Fibroblast of lung (primary cell): ENCODE measurements around the gene ATOH8. TPM values are rescaled to one million over a fixed set of nuclear protein-coding genes. Genes with fewer than 3 reads are reported as not detected.

Experiments used
- DNase-seq, 2 donors: peaks; one replicate each; pipeline versions ENCODE4 v3.0.0 to v3.0.0-alpha.2; 2010; ENCODE audit warnings: low read depth in 2 of 2
- H2AFZ ChIP-seq: 2 replicates; pipeline ENCODE4 v1.5.1; 2012; ENCODE audit warnings: low read length, control low read depth, inconsistent platforms
- H3K27ac ChIP-seq: 2 replicates; pipeline ENCODE4 v1.5.1; 2011; ENCODE audit warnings: low read length, control low read depth; ENCODE audit not compliant: insufficient read depth
- H3K27me3 ChIP-seq: 2 replicates; pipeline ENCODE4 v1.5.1; 2011; ENCODE audit warnings: mild to moderate bottlenecking, low read length; ENCODE audit not compliant: control insufficient read depth, insufficient read depth
- H3K36me3 ChIP-seq: 2 replicates; pipeline ENCODE4 v1.5.1; 2011; ENCODE audit warnings: low read length; ENCODE audit not compliant: control insufficient read depth, insufficient read depth
- H3K4me1 ChIP-seq: 2 replicates; pipeline ENCODE4 v1.5.1; 2011; ENCODE audit warnings: low read length; ENCODE audit not compliant: control insufficient read depth, insufficient read depth; ENCODE audit errors: extremely low read depth
- H3K4me2 ChIP-seq: 2 replicates; pipeline ENCODE4 v1.5.1; 2011; ENCODE audit warnings: low read length, control low read depth; ENCODE audit not compliant: insufficient read depth; ENCODE audit errors: extremely low read depth
- H3K4me3 ChIP-seq, 4 experiments: fragments of 200-600 bp in 1 of 4; sonication (generic) in 1 of 4; replicated peaks in 1 of 4; 2 replicates each; pipeline ENCODE4 v1.5.1; 2011 to 2016; ENCODE audit warnings: low read length in 4 of 4, low read depth in 3 of 4, mild to moderate bottlenecking in 3 of 4, control low read depth in 2 of 4, inconsistent platforms in 1 of 4, mixed read lengths in 1 of 4; ENCODE audit not compliant: insufficient read depth in 1 of 4; ENCODE audit errors: control extremely low read depth in 1 of 4
- H3K79me2 ChIP-seq: 2 replicates; pipeline ENCODE4 v1.5.1; 2012; ENCODE audit warnings: mild to moderate bottlenecking, low read length, inconsistent platforms; ENCODE audit not compliant: control insufficient read depth, insufficient read depth
- H3K9ac ChIP-seq: 2 replicates; pipeline ENCODE4 v1.5.1; 2011; ENCODE audit warnings: mild to moderate bottlenecking, low read length, control low read depth; ENCODE audit not compliant: insufficient read depth
- H3K9me3 ChIP-seq: 2 replicates; pipeline ENCODE4 v1.5.1; 2012; ENCODE audit warnings: low read depth, low read length; ENCODE audit not compliant: control insufficient read depth, insufficient read depth
- H4K20me1 ChIP-seq: 2 replicates; pipeline ENCODE4 v1.5.1; 2011; ENCODE audit warnings: low read length; ENCODE audit not compliant: control insufficient read depth, insufficient read depth; ENCODE audit errors: extremely low read depth
- EZH2 ChIP-seq: IDR thresholded peaks from 2 replicates; pipeline ENCODE4 v1.5.1; 2012; ENCODE audit warnings: low read length, control low read depth, mild to moderate bottlenecking; ENCODE audit errors: missing control alignments
- polyA plus RNA-seq, 2 donors: library from polyadenylated mRNA; depleted of rRNA in 1 of 2; stranded (reverse) in 1 of 2; unstranded in 1 of 2; fragments of >200 nt; gene quantifications; 2 replicates each; pipeline ENCODE4 v1.2.1, GENCODE V29; 2011 to 2012; ENCODE audit warnings: missing spikeins in 1 of 2
- total RNA-seq: library from RNA; depleted of rRNA; stranded (reverse); fragments of >200 nt; gene quantifications from 2 replicates; pipeline ENCODE4 v1.2.1, GENCODE V29; 2014
- TF ChIP-seq, protein P1 (sequence below), 2 donors: IDR thresholded peaks in 1 of 2; conservative IDR thresholded peaks in 1 of 2; 1 replicate in 1 of 2; 2 replicates in 1 of 2; pipeline ENCODE4 v1.5.1; 2011 to 2012; ENCODE audit warnings: low read length in 2 of 2, control low read depth in 1 of 2, inconsistent platforms in 1 of 2, low read depth in 1 of 2, mild to moderate bottlenecking in 1 of 2

The ATOH8 gene
- total and polyA plus RNA-seq, 2 donors (not counting 1 experiment from before 2014, with no cell fraction given) = 5.6 to 19.2 TPM

DNA sequence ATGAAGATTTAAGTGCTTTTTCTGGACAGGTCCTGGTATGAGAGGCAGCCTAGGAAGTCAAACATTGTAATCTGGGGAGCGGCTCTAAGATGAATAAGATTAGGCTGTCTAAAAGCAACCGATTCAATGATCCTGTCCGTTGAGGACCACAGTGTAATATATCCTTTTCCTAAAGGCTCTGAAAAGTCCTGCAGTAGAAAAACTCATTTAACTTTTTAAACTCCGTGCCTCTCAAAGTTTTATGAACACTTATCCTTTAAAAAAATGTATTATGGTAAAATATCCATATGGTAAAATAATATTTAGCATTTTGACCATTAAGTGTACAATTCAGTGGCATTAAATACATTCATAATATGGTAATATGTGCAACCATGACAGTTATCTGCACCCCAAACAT lies 39.8 kb downstream of the ATOH8 start:
- Histone ChIP-seq H3K9ac (no peak overlapping the region), H3K4me3 (no peak overlapping the region), H3K9me3 (no peaks in the 10 kb centered on the region), H3K27ac (no peak overlapping the region), H3K27me3 (no peaks in the 10 kb centered on the region), H3K36me3 (peaks cover 2% of the 10 kb centered on the region), H3K4me1 (peaks cover 25% of the 10 kb centered on the region), H3K4me2 (no peak overlapping the region), H4K20me1 (no peaks in the 10 kb centered on the region), H3K79me2 (no peaks in the 10 kb centered on the region), H2AFZ (no peak overlapping the region)
- DNase-seq = no peak
- no peak for TF ChIP-seq EZH2
- TF ChIP-seq, protein P1, sequence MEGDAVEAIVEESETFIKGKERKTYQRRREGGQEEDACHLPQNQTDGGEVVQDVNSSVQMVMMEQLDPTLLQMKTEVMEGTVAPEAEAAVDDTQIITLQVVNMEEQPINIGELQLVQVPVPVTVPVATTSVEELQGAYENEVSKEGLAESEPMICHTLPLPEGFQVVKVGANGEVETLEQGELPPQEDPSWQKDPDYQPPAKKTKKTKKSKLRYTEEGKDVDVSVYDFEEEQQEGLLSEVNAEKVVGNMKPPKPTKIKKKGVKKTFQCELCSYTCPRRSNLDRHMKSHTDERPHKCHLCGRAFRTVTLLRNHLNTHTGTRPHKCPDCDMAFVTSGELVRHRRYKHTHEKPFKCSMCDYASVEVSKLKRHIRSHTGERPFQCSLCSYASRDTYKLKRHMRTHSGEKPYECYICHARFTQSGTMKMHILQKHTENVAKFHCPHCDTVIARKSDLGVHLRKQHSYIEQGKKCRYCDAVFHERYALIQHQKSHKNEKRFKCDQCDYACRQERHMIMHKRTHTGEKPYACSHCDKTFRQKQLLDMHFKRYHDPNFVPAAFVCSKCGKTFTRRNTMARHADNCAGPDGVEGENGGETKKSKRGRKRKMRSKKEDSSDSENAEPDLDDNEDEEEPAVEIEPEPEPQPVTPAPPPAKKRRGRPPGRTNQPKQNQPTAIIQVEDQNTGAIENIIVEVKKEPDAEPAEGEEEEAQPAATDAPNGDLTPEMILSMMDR (conservative IDR thresholded peaks at IDR 0.05 in 1 of 2, IDR thresholded peaks at IDR 0.05 in 1 of 2; ENCODE audit: low read depth in 1 of 2, low read length in 2 of 2) = no peak

DNA sequence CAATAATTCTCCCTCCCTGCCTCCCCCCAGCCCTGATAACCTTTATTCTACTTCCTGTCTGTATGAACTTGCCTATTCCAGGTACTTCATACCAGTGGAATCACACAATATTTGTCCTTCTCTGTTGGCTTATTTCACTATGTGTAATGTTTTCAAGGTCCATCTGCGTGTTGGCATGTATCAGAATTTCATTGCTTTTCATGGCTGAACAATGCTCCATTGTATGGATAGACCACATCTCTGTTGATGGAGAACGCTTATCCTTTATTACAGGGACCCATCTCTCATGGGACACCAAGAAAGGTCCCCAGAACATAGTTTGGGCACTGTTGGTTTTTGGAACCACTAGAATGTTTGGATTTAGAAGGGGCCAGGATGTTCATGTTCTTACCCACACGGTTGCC lies 40.2 kb downstream of the ATOH8 start:
- H3K4me3 ChIP-seq = no peak overlapping the region
- no peaks in the 10 kb centered on the region for H4K20me1 ChIP-seq
- DNase-seq = no peak
- H3K36me3 ChIP-seq = peaks cover under 1% of the 10 kb centered on the region
- H3K79me2 ChIP-seq = no peaks in the 10 kb centered on the region
- no peak overlapping the region for H3K9ac ChIP-seq
- no peaks in the 10 kb centered on the region for H3K27me3 ChIP-seq
- no peak overlapping the region for H3K4me2 ChIP-seq
- H3K27ac ChIP-seq = no peak overlapping the region
- H3K4me1 ChIP-seq = peaks cover 25% of the 10 kb centered on the region
- no peak for TF ChIP-seq EZH2
- TF ChIP-seq, protein P1 (conservative IDR thresholded peaks at IDR 0.05 in 1 of 2, IDR thresholded peaks at IDR 0.05 in 1 of 2; ENCODE audit: low read depth in 1 of 2, low read length in 2 of 2) = no peak
- H2AFZ ChIP-seq = no peak overlapping the region
- H3K9me3 ChIP-seq = no peaks in the 10 kb centered on the region

DNA sequence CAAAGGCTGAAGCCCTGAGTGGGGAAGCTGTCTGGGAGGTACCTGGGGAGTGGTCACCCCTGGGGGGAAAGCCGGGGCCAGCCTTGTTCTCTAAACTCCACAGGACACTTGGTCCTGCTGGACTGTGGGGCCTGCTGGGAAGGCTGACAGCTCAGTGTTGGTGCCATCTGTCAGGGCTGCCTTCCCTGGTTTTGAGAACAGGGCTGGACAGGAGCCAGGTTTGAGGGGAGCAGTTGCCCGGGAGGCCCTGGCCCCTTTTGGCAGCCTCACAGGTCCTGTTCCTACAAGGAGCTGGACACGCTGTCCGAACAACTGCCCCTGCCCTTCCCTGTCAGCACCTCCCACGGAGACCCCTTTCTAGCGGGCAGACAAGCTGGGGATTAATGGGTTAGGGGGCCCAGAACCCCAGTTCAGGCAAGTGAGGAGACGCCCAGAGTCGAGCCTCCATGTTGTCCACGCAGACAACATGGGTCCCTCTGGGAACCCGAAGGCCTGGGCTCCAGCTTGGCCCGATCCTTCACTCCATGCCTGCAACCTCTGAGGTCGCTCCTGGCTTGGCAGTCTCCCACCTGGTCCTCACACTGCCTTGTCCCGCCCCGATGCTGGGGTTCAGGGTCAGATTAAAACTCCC lies 40.8 kb downstream of the ATOH8 start:
- Histone ChIP-seq H2AFZ (no peak overlapping the region), H4K20me1 (no peaks in the 10 kb centered on the region), H3K27ac (no peak overlapping the region), H3K9me3 (no peaks in the 10 kb centered on the region), H3K79me2 (no peaks in the 10 kb centered on the region), H3K4me1 (peaks cover 25% of the 10 kb centered on the region), H3K4me2 (no peak overlapping the region), H3K27me3 (no peaks in the 10 kb centered on the region), H3K36me3 (no peaks in the 10 kb centered on the region), H3K4me3 (no peak overlapping the region), H3K9ac (no peak overlapping the region)
- no peak for TF ChIP-seq EZH2
- TF ChIP-seq, protein P1 (conservative IDR thresholded peaks at IDR 0.05 in 1 of 2, IDR thresholded peaks at IDR 0.05 in 1 of 2; ENCODE audit: low read depth in 1 of 2, low read length in 2 of 2) = no peak
- no peak for DNase-seq
